ENCODE measurements around the gene MYO15B.

Gene MYO15B

DNA sequence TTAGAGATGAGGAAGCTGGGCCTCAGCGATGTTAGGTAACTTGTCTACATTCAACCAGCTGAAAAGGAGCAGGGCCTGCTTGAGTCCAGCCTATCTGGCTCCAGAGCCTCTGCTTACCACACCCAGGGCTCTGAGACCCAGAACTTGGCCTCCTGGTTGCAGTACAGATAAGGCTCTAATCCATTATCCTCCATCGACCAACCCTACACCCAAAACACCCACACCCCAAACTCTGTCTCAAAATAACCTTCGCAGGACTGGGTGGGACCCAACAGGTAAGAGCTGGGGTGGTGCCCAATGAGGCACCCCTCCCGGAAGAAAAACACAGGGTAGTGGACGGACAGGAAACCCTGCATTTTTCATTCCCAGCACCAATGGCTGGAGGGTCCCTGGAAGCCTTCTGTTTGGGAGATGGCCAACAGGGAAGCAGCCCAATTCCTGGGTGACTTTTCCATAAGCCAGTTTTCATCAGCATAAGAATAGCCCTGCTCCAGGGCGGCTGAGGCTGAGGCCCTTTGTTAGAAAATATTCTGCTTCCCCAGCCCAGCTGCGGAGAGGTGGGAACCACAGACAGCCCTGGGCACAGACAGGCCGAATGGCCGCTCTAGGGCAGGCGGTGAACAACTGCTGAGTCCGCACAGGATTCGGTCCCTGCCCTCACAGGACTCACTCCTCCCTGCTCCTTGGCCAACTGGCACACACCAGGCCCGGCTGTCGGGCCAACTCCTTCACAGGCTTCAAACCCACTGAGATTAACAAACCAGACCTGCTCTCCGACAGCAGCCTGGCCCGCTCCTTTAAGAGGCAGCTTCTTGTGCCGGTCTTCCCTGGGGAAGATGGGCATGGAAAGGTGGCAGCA is 55.4 kb downstream of the MYO15B start:
- DNase-seq: no peak

DNA sequence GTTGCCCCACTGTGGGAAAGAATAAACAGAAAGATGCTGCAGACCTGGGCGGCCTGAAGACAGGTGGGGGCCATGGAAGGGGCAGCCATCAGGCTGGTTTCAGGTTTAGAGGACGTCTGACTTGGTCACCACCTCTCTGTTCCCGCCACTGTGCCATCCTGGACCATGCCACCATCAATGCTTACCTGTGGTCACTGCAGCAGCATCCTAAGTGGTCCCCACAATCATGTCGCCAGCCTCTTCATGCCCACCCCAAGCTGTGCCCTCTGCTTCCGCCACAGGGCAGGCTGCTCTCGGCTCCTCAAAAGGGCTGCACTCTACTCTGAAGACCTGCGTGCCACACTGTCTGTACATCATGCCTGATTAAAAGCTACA is 56.0 kb downstream of the MYO15B start:
- DNase-seq: no peak

- peak; percentile 44 for DNase-seq
Measured at GRCh38 chr17:75645501-75645888, 57.9 kb downstream of the MYO15B start.

DNA sequence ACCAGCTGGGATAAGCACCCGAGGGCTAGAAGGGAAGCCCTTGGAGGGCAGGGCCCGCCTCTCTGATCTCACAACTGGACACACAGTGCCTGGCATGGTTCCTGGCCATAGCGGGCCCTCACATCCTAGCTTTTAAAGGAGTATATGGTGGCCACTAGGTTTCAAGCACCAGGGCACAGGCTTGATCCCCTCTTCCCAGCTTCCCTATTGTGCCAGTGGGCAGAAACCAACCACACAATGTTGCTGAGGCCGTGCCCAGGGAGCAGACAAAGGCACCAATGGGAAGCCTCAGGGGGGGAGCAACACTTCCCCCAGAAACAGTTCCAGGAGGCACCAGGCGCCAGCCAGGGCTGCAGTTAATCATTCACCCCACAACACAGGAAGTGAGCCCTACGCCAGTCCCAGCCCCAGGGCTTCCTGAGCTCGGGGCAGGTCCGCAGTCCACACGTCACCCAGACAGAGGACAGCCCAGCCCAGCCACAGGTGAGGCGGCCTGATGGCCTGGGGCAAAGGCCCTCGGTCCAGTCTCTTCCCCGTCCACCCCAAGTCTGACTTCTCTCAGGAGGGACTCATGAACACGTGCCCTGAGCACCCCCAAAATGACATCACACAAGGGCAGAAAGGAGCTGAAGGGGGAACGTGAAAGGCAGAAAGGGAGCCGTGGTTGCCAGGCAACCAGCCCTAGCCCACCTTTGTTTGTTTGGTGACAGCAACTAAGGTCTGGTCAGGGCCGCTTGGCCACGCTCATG is 58.5 kb downstream of the MYO15B start:
- no peak for DNase-seq

DNA sequence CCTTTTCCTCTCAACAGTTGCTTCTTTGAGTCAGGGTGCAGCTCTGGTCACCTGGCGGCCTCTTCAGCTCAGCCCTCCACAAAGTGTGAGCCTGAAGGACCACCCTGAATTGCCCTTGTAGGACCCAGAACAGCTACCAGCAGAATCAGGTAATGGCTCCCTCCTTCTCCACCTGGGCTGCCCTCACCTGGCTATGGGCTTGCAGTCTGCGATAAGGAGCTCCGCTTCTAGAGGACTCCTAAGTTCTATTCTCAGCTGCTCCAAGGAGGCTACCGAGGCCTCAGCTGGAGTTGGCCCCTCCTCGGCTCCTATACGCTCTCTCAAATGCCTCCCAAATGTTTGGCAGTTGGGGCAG is 59.0 kb downstream of the MYO15B start:
- no peak for DNase-seq

- DNase-seq: no peak
Measured at GRCh38 chr17:75647061-75647460, 59.5 kb downstream of the MYO15B start.

- DNase-seq: no peak
Measured at GRCh38 chr17:75647921-75648320, 60.3 kb downstream of the MYO15B start.

- DNase-seq: no peak
Measured at GRCh38 chr17:75649687-75650086, 62.1 kb downstream of the MYO15B start.

GRCh38 chr17:75650874-75651273 is 63.3 kb downstream of the MYO15B start:
- DNase-seq: no peak

GRCh38 chr17:75652341-75652740 is 64.7 kb downstream of the MYO15B start:
- no peak for DNase-seq

GRCh38 chr17:75652934-75653549 is 65.4 kb downstream of the MYO15B start:
- DNase-seq: no peak

DNA sequence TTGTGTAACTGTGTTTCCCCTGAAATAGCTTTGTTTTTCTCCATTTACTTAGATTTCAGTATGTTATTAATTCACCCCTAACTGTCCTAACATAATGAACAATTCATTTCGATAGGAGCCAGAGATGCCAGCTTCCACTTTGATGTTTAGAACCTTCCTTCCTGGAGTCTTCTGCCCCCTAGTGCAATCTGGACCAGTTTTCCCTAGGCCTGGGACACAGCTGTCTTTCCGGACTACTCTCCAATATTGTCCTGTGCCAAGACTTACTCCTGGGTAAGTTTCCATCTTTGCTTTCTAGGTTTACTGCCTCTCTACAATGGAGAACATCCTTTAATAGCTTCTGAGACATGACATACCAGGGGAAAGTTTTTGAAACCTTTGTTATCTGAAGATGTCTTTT is 66.6 kb downstream of the MYO15B start:
- no peak for DNase-seq

GRCh38 chr17:75658237-75658636 is 70.6 kb downstream of the MYO15B start:
- no peak for DNase-seq

DNA sequence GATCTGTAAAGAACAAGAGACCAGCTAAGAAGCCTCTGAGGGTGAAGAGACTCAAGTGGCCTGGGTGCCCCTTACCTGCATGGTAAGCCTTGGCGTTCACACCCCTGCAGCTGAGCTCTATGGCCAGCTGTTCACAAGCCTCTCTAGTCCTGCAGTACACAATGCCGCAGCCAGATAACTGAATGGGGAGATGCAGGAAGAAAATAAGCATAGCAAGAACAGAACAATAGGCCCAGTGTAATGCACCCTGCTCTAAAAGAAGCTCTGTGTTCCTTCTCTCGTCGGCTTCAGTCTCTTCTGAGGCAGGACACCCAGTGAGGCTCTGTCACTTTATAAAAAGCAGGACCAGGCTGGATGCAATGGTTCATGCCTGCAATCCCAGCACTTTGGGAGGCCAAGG is 73.9 kb downstream of the MYO15B start:
- DNase-seq: no peak

GRCh38 chr17:75662511-75662910 is 74.9 kb downstream of the MYO15B start:
- no peak for DNase-seq

GRCh38 chr17:75664099-75664549 is 76.5 kb downstream of the MYO15B start:
- DNase-seq: no peak

- DNase-seq: no peak
Measured at GRCh38 chr17:75665981-75666380, 78.4 kb downstream of the MYO15B start.

DNA sequence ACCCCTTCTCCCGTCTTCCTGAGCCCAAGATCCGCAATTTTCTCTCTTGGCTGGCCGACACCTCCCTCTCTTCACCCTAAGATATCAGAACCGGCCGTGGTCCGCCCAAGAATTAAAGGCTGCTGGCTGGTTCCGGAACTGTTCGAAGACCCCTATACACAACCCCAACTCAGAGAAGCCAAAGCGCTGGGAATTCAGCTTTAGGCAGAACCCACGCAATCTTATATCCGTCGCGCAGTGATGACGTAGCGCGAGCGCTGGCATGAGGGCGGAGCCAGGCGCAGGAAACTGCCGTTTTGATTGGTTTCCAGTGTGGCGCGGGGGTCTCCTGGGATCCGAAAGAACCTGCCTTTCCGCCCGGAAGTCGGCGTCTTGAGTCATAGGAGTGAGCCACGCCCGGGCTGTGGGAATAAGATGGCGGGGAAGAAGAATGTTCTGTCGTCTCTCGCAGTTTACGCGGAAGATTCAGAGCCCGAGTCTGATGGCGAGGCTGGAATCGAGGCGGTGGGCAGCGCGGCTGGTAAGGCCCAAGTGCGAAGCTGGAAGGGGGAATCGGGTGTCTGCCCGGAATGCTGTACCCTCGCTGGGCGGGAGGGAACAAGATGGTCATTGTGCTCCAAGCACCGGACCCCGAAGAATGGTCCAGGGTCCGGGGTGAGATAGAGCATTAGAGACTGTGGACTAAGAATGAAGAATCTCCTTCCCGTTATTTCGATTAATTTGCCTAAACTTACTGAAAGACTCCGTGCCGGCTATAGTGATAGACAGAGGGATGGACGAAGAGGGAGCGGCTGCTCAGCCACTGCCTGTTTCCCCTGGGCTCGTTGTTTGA is 79.6 kb downstream of the MYO15B start, which contains the start of the genes RECQL5 and SAP30BP:
RECQL5 (minus strand) TSS at position 196 of the 832 bp plus-strand sequence. CDS start 597 bp downstream, outside the sequence.
SAP30BP (plus strand) TSS at position 380 of the 832 bp plus-strand sequence; CDS start at position 415, 35 bp downstream.
- DNase-seq: peak; percentile 90

- no peak for DNase-seq
Measured at GRCh38 chr17:75667825-75668224, 80.2 kb downstream of the MYO15B start.

GRCh38 chr17:75668489-75668888 is 80.9 kb downstream of the MYO15B start:
- no peak for DNase-seq

GRCh38 chr17:75670868-75671267 is 83.3 kb downstream of the MYO15B start:
- no peak for DNase-seq

- DNase-seq: no peak
Measured at GRCh38 chr17:75672011-75672410, 84.4 kb downstream of the MYO15B start.

DNA sequence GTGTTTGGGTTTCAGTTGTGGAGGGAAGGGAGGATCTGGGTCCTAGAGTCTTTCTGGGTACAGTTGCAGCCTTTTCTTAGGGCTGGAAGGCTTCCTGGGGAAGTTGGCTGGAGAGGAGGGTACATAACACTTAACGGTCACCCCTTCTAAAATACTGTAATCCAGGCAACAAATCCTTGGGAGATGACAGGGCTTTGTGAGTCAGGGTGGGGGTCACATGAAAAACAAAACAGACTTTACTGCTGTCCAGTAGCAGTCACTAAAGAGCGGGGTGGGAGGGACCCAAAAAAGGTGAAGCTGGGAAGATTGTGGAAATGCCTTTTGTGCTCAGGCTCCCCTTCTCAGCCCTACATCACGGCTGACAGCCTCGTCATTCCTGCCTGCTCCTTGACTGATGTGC is 85.9 kb downstream of the MYO15B start:
- no peak for DNase-seq
